ENCODE results near the gene CDK5RAP2.
"Not testable (repeated sequence)": the region's sequence is repeated elsewhere in the genome, so short reads cannot be mapped to it uniquely, and the experiment has no call there.

The CDK5RAP2 gene

GRCh38 chr9:120580051-120580896 lies at the start of gene CDK5RAP2:
TSS of gene CDK5RAP2 (minus strand) at chr9:120580167. CDS start at chr9:120579978, 189 bp downstream.
- DNase-seq, result peak; percentile 98

GRCh38 chr9:120628925-120629497 lies 49.0 kb upstream of the CDK5RAP2 start:
- DNase-seq, result not testable (repeated sequence)

DNA sequence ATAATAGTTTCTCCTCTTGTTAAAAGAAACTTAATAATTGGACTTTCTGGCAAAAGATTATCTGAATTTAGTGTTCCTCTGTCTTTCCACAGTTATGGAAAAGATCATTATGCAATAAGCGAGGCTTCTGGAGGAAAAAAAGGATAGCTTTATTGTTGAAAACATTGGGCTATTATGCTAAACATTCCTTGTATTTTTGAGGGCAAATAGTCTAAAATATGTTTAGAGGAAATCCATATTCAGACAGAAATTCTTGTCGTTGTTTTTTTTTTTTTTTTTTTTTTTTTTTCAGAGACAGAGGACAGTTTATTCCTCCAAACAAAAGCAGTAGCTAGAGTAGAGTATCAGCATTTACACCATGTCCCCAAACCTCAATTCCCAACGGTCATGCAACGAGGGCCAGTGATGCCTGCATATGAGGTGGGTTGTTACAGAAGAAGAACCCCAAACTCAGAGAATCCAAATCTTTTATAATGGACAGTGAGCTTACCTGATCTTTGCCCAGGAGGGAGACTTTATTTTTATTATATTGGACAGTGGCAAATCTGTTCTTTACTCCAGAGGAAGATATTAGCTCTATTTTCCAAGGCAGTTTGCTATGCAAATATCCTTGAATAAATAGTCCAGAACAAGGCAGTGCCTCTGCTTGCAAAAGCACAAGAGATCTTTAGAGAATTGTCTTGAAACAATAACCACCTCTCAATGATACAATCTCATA lies 48.4 kb upstream of the CDK5RAP2 start:
- no peak for DNase-seq

DNA sequence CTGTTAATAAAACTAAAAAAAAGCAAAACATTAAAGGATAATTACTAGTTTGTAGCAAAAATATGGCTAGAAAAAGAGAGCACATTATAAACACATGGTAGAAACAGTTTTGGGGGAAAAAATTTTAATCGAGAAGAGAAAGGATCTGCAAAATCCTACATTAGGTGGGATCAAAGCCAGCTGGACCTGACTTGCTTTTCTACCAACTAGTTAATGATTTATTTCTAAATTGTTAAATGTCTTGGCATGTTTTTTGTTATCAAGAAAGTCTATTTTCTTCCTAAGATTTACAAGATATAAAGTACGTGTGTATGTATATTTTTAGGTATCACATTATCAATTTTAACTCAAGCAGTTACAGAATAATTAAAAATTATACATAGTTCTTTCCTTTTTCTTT lies 47.1 kb upstream of the CDK5RAP2 start:
- no peak for DNase-seq

DNA sequence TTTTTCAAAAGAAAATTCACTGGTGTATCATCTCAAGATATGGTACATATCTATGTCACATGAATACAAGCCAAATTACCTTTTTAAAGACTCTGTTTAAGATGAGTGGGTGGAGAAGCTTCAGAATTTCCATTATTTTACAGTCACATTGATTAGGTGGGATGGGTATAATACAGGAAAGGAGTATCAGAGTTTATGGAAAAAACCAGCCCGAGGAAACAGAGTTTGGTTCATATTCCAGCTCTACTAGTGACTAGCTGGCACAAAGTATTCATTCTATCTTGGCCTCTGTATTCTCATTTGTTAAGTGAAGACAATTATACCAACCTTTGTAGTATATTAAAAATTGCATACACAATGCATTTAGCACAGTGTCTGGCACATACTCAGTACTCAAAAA lies 46.5 kb upstream of the CDK5RAP2 start:
- no peak for DNase-seq

GRCh38 chr9:120625222-120625621 lies 45.3 kb upstream of the CDK5RAP2 start:
- peak; percentile 63 for DNase-seq

DNA sequence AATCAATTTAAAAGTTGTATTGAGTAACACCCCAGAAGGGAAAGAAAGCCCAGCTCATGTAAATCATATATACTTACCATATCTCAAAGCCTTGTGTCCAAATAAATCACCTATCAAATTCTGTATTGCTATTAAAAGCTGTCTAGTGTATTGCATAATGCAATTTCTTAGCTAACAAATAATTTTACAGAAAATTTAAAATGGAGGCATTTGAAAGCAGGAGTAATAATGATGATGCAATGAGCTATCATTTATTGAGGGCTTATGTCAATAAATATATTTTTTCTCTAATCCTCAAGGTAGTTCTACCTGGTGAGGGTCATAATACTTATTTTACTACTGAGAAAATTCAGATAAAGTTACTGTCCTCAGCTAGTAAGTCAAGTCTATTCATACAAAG lies 42.8 kb upstream of the CDK5RAP2 start:
- no peak for DNase-seq

DNA sequence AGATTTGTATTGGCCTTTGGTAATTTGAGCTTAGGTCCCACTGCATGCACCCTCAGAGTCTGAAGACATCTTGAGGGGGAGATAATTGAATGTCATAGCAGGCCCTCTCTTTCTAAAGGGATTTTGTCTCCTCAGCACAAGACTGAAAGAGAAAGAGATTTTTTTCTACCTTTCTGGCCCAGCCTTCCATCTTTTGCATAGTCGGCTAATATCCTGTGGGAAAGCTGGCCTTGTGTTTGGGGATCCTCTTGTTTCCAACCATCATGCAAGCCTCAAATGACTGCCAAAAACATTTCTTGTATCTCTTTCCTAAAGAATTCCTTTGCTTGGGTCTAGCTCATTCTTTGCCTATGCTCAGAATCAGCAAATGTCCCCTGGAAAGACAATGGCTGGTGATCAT lies 42.0 kb upstream of the CDK5RAP2 start:
- no peak for DNase-seq

- peak; percentile 58 for DNase-seq
Measured at GRCh38 chr9:120619751-120620655, 40.0 kb upstream of the CDK5RAP2 start.

- DNase-seq, result no peak
Measured at GRCh38 chr9:120616966-120617935, 37.3 kb upstream of the CDK5RAP2 start.

DNA sequence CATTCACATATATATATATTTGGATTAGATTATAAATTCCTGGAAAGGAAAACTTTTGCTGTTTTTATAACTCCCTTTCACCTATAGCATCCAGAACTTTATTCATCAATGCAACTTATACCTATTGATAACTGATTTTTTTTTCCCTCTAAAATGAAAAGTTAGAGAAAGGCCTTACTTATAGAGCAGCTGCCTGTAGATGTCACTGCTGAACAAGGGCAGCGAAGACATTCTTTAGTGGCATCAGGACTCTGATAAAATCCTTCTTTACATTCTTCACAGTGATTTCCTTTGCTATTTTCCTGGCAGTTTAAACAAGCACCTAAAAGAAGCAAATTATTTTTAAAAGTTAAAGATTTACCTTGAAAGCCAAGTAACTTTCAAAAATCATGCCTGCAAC lies 32.3 kb upstream of the CDK5RAP2 start:
- DNase-seq, result no peak

DNA sequence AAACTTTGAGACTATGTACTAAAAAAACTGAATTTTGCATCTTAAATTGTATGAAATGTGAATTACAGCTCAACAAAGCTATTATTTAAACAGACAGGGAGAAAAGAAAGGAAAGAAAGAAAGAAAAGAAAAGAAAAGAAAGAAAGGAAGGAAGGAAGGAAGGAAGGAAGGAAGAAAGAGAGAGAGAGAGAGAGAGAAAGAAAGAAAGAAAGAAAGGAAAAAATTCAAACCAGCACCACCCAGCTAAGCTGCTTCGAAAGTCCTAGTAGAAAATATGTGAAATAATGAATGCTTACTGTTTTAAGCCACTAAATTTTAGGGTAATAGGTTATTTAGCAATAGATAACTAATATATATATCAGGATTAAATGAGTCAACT lies 31.7 kb upstream of the CDK5RAP2 start:
- DNase-seq, result no peak

- no peak for DNase-seq
Measured at GRCh38 chr9:120610975-120611689, 31.2 kb upstream of the CDK5RAP2 start.

DNA sequence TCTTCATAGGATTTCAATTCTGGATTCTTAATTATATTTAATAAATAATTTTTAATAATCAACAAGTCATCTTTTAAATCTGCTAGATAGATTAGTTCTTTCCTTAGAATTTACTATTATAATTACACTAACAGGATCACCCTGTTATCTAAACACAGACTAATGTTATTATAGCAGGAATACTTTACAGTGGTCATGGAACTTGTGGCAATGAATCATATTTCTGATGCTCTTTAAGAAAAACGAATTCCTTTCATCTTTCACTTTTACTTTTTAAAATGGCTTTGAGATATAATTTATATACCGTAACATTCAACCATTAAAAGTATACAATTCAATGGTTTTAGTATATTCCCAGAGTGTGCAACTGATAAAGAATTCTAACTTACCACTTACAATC lies 29.7 kb upstream of the CDK5RAP2 start:
- no peak for DNase-seq

- DNase-seq, result no peak
Measured at GRCh38 chr9:120608421-120608820, 28.5 kb upstream of the CDK5RAP2 start.

DNA sequence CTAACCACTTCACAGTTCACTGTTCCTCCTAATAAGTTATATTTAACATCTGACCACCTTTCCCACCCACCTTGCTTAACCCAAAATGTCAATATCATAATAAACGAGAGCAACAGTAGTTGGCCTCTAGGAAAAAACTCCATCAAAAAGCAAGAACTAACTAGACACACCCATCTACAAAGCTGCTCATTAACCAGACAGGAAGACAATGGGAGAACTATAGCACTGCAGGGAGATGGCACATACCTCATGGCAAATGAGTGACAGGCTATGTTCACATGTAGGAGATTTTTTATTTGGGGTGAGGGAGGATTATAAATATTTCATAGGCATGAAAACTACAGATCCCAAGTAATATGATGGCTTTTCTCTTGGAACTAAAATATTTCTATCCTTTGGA lies 23.6 kb upstream of the CDK5RAP2 start:
- DNase-seq, result no peak

DNA sequence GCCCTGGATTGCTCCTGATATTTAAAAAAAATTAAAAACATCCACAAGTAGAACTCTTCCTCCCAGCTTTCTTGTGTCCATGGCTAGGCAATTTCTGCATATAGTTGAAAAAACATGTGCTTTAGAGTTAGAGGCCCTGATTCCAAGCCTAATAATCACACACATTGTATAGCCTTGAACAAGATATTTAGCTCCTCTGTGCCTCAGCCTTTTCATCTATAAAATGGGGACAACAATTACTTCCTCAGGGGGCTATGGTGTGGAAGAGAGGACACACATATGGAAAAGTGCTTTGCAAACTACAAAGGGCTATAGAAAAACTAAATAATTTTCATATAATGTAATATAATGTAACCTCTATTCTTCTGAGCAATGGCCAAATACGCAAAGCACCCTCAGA lies 23.0 kb upstream of the CDK5RAP2 start:
- no peak for DNase-seq

DNA sequence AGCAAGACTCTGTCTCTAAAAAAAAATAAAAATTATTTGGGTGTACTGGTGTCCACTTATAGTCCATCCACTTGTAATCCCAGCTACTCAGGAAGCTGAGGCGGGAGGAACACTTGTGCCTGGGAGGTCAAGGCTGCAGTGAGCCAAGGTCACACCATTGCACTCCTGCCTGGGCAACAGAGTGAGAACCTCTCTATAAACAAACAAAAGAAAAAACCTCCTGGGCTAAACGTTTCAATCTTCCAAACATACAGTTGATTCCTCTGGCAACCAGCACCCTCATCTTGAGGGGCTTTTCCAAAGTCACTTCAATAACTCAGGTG lies 13.9 kb upstream of the CDK5RAP2 start:
- no peak for DNase-seq

GRCh38 chr9:120593250-120593954 lies 13.4 kb upstream of the CDK5RAP2 start:
- no peak for DNase-seq

- DNase-seq, result no peak
Measured at GRCh38 chr9:120592210-120592609, 12.2 kb upstream of the CDK5RAP2 start.
